Inferior parietal cortex (tissue), 1 donor: Measurements from ENCODE around the gene HELZ.
"Not testable (repeated sequence)": the region's sequence is repeated elsewhere in the genome, so short reads cannot be mapped to it uniquely, and the experiment has no call there.

ENCODE experiments used
- DNase-seq: peaks from one replicate; pipeline ENCODE4 v3.0.0-alpha.2; 2016; ENCODE audit errors: extremely low spot score

The HELZ gene

DNA sequence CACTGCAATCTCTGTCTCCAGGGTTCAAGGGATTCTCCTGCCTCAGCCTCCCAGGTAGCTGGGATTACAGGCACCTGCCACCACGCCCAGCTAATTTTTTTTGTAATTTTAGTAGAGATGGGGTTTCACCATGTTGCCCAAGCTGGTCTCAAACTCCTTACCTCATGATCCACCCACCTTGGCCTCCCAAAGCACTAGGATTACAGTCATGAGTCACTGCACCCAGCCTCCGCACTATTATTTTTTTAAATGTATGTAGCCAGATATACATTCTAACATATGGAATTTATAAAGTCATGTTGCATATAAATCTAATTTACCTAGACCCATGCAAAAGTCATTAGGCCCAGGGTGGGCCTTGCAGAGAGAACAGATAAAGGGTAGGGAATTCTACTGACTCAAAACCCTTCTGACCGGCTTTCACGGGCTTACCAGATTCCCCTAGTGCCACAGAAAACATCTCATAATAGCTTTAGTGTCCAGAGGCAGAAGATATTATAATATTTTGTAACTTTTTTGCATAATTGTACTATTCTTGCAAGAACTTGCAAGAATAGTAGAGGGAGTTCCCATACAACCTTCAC, 20.5 kb upstream of the HELZ start:
- no peak for DNase-seq

DNA sequence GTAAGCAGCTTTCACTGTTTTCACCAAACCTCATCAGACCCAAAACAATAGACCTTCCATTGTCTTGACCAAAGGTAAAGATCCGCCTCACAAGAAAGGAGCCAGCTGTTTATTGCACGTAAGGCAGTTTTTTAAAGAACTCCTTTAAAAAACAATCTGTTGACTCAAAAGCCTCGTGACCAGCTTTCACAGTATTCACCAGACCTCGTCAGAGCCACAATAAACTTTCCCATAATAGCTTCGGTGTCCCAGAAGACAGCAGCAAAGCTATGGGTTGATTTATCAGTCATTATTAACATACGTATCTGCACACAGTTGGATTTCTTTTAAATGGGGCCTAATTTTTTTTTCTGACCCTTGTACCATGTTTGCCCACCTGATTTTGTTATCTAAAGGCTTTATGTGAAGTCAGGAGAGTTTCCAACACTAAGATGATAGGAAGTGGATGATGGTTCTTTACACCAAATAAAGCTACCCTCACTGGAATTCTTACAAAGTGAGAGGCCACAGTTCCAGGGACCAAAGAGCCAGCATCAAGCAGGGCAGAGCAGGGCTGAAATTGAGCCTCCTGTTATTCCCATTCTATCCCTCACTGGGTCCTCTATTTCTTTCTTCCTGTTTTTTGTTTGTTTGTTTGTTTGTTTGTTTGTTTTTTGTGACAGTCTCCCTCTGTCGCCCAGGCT, 17.6 kb upstream of the HELZ start:
- no peak for DNase-seq

DNA sequence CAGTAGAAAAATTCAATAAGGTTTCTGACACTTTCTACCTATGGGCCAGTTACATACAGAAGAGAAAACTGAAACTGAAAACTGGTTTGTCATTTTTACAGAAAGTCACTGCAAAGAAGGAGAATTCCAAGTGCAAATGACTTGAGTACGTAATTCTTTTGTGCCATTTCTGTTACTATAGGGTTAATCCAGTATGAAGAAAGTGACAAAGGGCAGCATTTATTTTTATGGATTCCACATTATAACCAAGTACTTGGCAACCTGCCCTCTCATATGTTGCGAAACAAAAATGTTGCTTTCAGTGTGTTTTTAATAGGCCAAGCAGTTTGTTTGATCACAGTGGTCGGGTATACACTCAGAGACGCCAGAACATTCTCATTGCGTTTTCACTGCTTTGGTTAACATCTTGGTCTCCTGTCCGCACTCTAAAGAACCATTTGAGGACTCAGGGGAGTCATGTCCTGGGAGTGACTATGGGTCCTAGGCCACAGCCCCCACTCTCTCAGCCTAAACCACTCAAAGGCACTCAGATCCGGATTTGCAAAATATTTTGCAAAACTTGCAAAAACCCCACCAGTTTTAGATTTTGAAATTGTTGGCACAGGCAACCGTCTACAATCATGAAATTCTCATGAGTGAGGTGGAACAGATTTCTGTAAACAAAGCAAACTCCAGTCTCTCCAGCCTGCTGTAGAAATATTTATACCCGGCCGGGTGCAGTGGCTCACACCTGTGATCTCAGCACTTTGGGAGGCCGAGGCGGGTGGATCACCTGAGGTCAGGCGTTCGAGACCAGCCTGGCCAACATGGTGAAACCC, 15.4 kb upstream of the HELZ start:
- DNase-seq: no peak

DNA sequence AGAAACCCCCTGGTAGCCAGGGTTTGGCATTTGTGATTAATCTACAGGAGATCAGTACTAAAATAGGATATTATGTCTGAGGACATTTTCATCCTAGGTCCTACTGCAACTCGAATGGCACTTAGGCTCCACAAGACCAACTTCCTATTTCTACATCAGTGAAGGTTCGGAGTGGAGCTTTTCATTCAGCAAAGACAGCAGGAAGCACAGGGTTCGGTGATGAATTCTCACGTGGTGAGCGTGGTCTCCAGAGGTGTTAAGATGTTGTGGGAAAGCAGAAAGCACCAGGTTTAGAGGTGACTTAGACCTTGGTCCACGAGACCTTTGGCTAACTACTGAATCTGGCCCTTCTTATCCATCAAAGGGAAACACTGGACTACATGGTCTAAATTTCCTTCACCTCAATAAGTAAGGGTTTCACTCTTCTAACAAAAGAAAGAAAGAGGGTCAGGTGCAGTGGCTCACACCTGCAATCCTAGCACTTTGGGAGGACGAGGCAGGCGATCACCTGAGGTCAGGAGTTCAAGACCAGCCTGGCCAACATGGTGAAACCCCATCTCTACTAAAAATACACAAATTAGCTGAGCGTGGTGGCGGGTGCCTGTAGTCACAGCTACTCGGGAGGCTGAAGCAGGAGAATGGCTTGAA, 13.9 kb upstream of the HELZ start:
- no peak for DNase-seq

DNA sequence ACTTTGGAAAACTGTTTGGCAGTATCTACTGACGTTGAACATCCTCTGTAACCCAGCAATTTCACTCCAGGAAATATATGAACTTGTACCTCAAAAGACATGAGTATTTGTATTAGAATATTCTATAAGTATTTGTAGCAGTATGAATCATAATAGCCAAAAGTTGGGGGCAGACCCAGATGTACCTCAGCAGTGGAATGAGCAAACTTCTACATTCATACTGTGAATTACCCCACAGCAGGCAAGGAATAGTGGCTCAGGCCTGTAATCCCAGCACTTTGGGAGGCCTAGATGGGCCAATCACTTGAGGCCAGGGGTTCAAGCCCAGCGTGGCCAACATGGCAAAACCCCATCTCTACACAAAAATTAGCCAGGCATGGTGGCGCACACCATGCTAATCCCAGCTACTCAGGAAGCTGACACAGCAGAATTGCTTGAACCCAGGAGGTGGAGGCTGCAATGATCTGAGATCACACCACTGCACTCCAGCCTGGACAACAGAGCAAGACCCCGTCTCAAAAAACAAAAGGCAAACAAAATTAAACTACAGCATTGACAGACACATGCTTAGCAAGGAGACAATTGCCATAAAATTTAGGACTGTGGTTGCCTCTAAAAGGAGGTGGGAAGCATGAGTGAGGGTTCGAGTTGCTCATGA, 11.2 kb upstream of the HELZ start:
- no peak for DNase-seq

DNA sequence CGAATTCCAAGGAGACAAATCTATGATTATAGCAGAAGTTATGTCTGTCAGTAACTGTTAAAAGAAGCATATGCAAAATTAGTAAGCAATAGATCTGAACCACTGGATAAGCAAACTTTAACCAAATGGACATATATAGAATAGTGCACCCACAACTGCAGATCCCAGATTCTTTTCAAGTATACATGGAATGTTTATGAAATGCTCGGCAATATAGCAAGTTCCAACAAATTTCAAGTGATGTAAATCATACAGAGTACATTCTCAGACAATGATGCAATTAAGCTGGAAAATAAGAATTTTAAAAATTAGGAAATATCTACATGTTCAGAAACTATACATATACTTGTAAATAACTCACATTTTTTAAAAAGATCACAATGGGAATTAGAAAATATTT, 8.4 kb upstream of the HELZ start:
- no peak for DNase-seq

DNA sequence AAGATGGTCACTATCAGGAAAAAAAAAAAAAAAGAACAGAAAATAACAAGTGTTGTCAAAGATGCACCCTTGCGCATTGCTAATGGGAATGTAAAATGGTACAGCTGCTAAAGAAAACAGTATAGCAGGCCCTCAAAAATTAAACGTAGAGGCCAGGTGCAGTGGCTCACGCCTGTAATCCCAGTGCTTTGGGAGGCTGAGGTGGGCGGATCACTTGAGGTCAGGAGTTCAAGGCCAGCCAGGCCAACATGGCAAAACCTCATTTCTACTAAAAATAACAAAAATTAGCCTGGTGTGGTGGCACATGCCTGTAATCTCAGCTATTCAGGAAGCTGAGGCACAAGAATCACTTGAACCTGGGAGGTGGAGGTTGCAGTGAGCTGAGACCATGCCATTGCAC, 6.6 kb upstream of the HELZ start:
- not testable (repeated sequence) for DNase-seq

DNA sequence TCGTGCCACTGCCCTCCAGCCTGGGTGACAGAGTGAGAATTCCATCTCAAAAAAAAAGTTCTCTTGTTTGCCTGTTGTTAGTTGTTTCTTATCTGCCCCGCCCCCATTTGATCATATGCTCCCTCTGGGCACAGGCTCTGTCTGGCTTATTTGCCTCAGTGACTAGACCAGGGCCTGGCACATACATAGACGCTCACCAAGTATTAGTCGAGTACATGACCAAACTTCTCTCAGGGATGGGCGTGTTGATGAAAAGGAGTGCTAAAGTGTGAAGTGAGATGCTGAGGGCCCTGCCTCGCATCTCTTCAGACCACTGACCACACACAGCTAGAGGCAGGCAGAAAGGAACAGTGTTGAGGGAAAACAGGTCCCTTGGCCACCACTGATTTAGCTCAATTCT, 3.3 kb upstream of the HELZ start:
- no peak for DNase-seq

DNA sequence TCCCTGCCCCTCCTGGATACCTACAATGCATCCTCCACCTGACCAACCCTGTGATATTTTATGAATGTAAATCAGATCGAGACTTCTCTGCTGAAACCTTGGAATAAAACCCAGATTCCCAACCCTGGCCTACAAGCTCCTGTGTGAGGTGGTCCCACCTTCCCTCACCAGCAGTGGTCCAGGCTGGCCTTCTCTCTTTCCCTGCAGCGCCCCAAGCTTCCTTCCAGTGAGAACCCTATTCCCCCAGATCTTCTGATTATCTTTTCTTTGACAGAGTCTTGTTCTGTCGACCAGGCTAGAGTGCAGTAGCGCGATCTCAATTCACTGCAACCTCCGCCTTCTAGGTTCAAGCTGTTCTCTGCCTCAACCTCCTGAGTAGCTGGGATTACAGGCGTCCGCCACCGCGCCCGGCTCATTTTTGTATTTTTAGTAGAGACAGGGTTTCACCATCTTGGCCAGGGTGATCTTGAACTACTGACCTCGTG, 2.5 kb upstream of the HELZ start:
- no peak for DNase-seq

DNA sequence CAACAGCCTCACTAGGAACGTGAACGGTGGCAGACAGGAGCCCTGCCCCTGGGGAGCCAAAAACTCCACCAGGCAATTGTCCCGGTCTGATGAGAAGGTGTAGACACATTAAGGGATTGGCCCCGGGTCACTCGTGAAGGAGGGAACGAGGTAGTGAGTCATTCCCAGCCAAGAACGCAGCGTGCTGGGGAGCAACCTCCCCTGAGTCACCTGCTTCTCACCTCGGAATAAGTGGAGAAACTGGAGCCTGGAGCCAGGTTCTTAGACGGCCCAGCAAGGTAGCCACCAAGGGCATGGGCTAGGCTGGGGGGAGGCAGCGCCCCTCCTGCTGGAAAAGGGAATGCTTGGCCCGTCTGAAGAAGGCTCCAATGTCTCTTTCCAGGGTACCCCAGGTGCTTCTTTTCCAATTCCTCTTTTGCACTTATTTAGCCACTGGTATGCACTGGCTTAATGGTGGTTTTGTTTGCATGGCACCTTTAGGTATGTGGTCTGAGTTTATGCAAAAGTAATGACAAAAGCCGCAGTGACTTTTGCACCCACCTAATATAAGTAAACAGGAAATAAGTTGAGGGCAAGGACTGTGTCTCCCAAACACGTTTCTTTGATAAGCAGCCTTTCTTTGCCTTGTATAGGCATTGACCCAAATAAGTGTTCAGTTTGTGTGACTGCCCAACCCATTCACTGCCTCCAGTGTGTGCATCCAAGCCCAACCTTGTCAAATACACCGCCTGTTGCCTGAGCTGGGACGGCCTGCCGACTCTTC, 1.8 kb upstream of the HELZ start:
- no peak for DNase-seq

DNA sequence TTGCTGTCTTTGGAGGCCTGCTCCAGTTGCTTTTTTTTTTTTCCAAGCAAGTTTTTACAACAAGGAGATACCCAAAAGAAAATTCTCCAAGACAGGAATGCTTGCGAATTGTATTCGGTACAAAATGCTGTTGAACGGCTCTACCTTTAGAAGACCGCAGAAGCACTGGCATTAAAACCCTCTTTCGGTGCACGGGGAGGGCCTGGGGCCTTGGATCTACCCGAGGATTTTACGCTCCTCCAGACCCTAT, 1.3 kb upstream of the HELZ start:
- no peak for DNase-seq

DNA sequence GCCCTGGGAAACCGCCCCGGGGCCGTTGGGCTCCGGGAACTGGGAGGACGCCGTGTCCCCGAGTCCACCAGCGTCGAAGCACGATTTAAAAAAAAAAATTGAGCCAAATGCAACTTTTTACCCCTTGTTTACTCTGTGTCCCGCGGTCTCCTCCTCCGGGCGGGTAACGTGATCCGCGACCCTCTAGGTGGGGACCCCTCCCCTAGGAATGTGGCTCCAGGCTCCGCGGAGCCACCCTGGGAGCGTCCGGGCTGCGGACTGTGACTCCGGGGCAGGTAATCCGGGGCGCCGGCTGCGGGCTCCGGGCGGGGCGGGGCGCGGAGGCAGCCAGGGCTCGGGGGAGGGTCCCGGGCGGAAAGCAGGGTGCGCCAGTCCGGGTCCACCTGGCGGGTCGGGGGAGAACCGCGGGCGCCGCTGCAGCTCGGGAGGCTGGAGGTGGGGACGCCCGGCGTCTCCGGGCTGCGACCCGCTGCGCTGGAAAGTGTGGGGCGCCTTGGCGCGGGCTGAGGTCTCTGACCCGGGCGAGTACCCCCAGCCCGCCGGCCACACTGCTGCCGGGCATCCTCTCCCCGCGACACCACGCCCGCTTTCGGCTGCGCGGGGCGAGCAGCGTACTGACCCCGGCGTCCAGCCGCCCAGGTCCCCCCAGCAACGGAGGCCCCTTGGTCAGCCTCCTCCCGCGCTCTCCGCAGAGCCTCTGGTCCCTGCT, 852 bp upstream of the HELZ start:
- no peak for DNase-seq

DNA sequence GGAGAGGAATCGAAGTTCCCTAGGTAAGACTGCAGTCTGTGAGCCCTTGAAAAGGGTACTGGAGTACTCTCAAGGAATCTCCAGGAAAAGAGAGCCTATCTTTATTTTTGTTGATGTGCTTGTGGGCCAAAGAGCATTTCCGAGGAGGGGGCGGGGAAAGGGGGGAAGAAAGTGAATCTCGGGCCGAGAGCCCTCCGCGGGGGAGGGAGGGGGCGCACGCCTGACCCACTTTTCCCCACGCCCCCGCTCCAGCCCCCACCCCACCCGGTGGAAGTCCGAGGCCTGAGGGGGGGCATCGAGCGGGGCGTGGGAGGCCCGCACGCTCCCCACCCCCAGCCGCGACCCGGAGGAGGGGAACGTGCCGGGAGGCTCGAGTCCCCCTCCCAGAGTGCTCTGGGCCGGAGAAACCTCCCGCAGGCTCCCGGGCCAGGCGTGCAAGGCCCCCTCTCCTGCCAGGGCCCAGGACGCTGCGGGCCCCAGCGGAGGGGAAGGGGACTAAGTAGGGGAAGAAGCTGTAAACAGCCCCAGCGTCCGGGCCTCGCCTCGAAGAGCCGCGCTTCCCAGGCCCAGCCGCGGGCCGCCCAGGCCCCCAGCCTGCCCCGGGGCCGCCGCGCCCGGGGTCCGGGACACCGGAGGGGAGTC, 444 bp downstream of the HELZ start:
- no peak for DNase-seq

DNA sequence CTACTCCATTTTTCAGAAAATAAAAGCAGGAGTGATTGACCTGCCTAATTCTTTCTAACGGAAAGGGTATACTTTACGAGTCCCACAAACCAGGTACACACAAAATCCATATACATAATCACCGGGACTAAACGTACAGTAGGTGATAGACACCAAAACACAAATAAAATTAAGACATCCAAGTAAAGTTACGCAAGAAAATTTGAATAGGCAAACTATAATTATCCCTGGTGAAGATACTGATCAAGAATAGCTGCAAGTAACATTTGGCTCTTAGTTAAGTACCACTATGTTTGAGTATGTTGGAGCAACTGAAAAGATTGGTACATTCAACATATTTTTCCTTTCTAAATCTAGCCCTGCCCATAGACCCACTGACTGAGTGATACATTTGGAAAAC, 1.7 kb downstream of the HELZ start:
- no peak for DNase-seq

DNA sequence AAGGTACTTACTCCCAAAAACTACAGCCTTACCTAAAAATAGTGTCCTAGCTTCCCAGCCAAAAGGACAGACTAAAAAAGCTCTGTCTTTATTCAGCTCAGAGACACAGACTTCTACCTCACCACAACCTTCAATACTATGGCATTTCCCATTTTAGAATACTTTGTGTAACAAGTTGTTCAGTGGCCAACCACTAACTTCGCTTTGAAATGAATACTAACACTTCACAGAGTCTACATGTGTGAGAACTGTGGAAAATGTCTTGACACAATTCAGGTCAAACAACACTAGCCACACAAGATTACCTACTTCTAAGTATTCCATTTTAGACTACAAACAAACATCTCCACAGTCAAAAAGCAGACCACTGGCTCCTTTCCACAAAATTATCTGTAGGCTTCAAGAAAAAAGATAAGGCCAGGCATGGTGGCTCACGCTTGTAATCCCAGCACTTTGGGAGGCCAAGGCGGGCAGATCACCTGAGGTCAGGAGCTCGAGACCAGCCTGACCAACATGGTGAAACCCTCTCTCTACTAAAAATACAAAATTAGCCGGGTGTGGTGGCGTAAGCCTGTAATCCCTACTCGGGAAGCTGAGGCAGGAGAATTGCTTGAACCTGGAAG, 3.2 kb downstream of the HELZ start:
- DNase-seq: no peak

DNA sequence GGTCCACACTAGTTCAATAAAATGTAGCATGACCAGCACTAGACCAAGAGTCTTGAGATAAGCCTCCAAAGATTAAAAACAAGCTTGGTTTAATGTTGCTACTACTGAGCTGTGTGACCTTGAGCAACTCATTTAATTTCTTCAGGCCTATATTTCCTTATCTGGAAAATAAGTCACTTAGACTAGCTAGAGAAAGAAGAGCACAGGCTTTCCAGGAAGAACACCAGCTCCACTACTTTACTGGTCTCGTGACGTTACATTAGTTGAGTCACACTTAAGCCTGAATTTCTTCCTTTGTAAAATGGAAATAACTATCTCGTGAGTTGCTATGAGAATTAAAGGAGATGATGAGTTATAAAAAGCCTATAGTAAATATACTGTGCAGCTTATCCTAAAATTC, 5.4 kb downstream of the HELZ start:
- no peak for DNase-seq

DNA sequence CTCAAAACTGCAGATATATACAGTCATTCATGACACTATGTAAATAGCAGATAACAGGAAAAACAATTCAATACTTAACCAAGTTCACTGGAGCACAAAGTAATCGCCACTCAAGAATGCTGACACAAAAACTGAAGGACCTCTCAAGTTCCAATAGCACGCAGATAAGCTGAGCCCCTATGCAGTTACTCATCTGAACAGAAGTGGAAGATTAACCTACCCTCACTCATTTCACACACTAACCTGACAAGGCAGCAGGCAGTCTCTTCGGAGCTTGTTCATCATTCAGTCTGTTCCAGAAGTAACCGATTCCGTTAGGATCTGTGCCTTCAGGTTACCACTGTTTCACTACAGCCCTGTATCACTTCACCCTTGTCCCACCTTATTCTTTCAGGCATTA, 6.0 kb downstream of the HELZ start:
- DNase-seq: no peak

DNA sequence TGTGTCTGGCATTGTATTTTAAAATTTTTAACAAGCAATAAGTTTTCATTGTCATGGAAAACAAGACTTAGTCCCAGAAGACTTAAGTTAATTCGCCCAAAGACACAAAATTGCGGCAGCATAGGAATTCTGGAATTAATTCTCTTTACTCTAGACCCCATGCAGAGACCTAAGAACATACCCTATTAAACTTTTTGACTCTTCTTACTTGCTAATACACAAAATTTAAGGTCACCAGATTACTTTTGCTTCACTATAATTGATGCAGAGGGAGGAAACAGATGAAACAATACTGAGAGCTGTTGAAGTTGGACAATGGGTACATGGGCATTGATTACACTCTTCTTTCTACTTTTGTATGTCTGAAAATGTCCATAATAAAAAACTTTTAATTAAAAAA, 12.6 kb downstream of the HELZ start:
- DNase-seq: no peak

DNA sequence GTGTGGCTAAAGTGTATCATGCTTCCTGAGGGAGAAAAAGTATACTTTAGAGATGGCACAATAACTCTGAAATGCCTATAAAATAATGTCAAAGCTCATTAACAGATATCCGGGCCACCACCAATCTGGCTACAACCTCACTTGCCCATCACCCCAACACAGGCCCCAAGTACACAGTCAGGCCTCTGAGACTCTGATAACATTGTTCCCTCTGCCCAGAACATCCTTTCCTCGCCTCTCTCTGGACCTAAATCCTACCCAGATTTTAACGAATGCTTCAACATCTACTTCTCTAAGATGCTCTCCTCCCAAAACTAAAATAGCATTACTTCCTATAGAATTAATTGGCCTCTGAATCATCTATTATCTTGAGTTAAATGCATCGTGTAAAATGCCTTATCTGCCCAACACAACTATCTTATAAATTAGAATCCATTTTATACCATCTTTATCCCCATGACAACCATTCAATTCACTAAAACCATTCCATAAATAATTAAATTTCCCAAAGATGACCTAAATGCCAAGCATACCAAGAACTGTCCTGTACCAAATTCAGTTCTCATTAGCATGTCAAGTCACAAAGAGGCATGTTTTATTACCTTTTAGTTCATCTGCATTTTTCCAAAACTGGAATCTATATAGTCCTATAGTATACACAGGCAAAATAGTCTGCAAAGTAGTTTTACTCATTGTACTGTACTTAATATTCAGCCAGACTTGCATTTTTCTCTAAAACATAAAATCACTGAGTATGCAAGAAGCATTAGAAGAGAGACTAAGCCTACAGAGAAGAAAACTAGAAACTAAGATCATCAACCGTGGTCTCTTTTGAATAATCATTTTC, 15.7 kb downstream of the HELZ start:
- DNase-seq: no peak
